ENCODE measurements around the gene CLHC1. TPM values are rescaled to one million over a fixed set of nuclear protein-coding genes. Genes with fewer than 3 reads are reported as not detected.

CLHC1 gene
- total RNA-seq, 1 experiment from 2014 or later = 3.9 TPM

- ChIA-PET POLR2A (ENCODE audit: unreplicated experiment) (interaction anchor here (0.5 to 0.6 kb wide), 2 partner anchors 21 to 125 kb away, joined by 3 to 4 read pairs; partner anchors contain the start of gene RTN4), CTCF (interaction anchor here (0.6 to 2.3 kb wide), 7 partner anchors 82 to 304 kb away, joined by 3 to 6 read pairs (median 4); no protein-coding TSS in a partner anchor)
- peak; percentile 72 for DNase-seq
- H2AFZ ChIP-seq (ENCODE audit: low read length) = no peak overlapping the region
- H3K79me2 ChIP-seq (ENCODE audit: low read length) = no peaks in the 10 kb centered on the region
- H3K9ac ChIP-seq (ENCODE audit: low read length) = no peak overlapping the region
- no peaks in the 10 kb centered on the region for H3K4me1 ChIP-seq (ENCODE audit: insufficient read depth, low read length)
- peak; percentile 83 for ATAC-seq
- H3K27ac ChIP-seq (ENCODE audit: low read length) = no peak overlapping the region
- no peaks in the 10 kb centered on the region for H3K9me3 ChIP-seq (ENCODE audit: low read length)
- H3F3A ChIP-seq (ENCODE audit: low read length, unreplicated experiment) = no peaks in the 10 kb centered on the region
- no peak overlapping the region for H3K4me3 ChIP-seq (ENCODE audit: low read length)
- no peaks in the 10 kb centered on the region for H3K27me3 ChIP-seq (ENCODE audit: low read length)
- TF ChIP-seq EZH2phosphoT487 (IDR thresholded peaks at IDR 0.05; ENCODE audit: borderline replicate concordance, low read length) = no peak
- TF ChIP-seq, protein P1, sequence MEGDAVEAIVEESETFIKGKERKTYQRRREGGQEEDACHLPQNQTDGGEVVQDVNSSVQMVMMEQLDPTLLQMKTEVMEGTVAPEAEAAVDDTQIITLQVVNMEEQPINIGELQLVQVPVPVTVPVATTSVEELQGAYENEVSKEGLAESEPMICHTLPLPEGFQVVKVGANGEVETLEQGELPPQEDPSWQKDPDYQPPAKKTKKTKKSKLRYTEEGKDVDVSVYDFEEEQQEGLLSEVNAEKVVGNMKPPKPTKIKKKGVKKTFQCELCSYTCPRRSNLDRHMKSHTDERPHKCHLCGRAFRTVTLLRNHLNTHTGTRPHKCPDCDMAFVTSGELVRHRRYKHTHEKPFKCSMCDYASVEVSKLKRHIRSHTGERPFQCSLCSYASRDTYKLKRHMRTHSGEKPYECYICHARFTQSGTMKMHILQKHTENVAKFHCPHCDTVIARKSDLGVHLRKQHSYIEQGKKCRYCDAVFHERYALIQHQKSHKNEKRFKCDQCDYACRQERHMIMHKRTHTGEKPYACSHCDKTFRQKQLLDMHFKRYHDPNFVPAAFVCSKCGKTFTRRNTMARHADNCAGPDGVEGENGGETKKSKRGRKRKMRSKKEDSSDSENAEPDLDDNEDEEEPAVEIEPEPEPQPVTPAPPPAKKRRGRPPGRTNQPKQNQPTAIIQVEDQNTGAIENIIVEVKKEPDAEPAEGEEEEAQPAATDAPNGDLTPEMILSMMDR (conservative IDR thresholded peaks at IDR 0.05; ENCODE audit: low read depth, low read length) = peak; percentile 91
- BruUV-seq (replicated peaks) = no TSS peak
- no peaks in the 10 kb centered on the region for H3K9me2 ChIP-seq (replicated peaks; ENCODE audit: low read length)
- H3K4me2 ChIP-seq (ENCODE audit: low read length) = 0 out of 2 replicates have a peak overlapping the region, but pooled peaks have one; percentile 0
- intact Hi-C loops (cut with micrococcal nuclease) = loop anchor here (1.0 kb wide), 2 partner anchors 160 to 275 kb away; no protein-coding TSS in a partner anchor
- no peaks in the 10 kb centered on the region for H4K20me1 ChIP-seq (ENCODE audit: low read length)
- H3K36me3 ChIP-seq (ENCODE audit: low read depth, low read length) = no peaks in the 10 kb centered on the region
Measured at GRCh38 chr2:55175254-55176093, 56.6 kb downstream of the CLHC1 start.

DNA sequence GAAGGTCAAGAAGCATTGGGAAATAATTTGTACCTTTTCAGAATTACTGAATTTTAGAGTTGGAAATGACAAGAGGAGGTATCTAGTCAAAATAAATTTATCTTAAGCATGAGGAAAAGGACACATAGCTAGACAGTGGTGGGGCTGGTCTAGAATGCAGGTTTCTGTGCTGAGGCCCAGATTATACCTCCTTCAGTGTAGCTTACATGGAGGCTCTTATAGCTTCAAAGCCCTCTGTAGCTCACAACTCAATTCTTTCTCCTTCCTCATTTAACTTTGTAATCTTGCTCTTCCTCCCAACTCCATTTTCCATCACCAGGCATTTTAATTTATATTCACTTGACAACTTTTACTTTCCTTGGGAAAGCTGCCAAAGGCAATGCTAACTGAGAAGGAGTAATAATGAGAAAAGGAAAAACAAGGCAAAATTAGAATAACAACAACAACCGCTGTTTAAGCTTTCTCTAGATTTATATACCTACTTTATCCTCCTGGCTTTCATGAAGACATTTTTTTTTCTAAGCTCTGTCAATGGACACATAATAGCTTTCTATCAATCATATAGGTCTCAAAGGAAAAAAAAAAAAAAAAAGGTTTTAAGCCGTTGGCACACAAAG, 58.5 kb downstream of the CLHC1 start:
- no peaks in the 10 kb centered on the region for H3K9me3 ChIP-seq (ENCODE audit: low read length)
- no peak overlapping the region for H3K4me2 ChIP-seq (ENCODE audit: low read length)
- no peak overlapping the region for H2AFZ ChIP-seq (ENCODE audit: low read length)
- H3K79me2 ChIP-seq (ENCODE audit: low read length) = no peaks in the 10 kb centered on the region
- DNase-seq = no peak
- BruUV-seq (replicated peaks) = no TSS peak
- H3K27me3 ChIP-seq (ENCODE audit: low read length) = no peaks in the 10 kb centered on the region
- ChIA-PET CTCF (interaction anchor here (0.9 kb wide), 1 partner anchor 273 kb away, joined by 3 read pairs; no protein-coding TSS in a partner anchor), POLR2A (ENCODE audit: unreplicated experiment) (interaction anchor here (0.7 kb wide), 2 partner anchors 274 to 318 kb away, joined by 3 read pairs; no protein-coding TSS in a partner anchor)
- H3K4me1 ChIP-seq (ENCODE audit: insufficient read depth, low read length) = no peaks in the 10 kb centered on the region
- no peaks in the 10 kb centered on the region for H4K20me1 ChIP-seq (ENCODE audit: low read length)
- H3F3A ChIP-seq (ENCODE audit: low read length, unreplicated experiment) = no peaks in the 10 kb centered on the region
- ATAC-seq = no peak
- H3K4me3 ChIP-seq (ENCODE audit: low read length) = no peak overlapping the region
- intact Hi-C loops (cut with micrococcal nuclease) = no loop called here
- H3K36me3 ChIP-seq (ENCODE audit: low read depth, low read length) = no peaks in the 10 kb centered on the region
- H3K9me2 ChIP-seq (replicated peaks; ENCODE audit: low read length) = no peaks in the 10 kb centered on the region
- TF ChIP-seq EZH2 (IDR thresholded peaks at IDR 0.05; ENCODE audit: low read length, unreplicated experiment) (no peak), EZH2phosphoT487 (IDR thresholded peaks at IDR 0.05; ENCODE audit: borderline replicate concordance, low read length) (no peak)
- TF ChIP-seq, protein P1 (conservative IDR thresholded peaks at IDR 0.05; ENCODE audit: low read depth, low read length) = no peak
- no peak overlapping the region for H3K27ac ChIP-seq (ENCODE audit: low read length)
- no peak overlapping the region for H3K9ac ChIP-seq (ENCODE audit: low read length)

All from PC-3 (cell line).